GM12874 (cell line): ENCODE results near the gene GALNT2.

ENCODE experiments used
- CTCF ChIP-seq: IDR thresholded peaks from 2 replicates; pipeline ENCODE4 v1.5.1; 2011; ENCODE audit warnings: low read depth, mild to moderate bottlenecking, control low read depth, low read length, moderate library complexity; ENCODE audit not compliant: insufficient read depth

The GALNT2 gene

GRCh38 chr1:230169454-230170152, 102.6 kb downstream of the GALNT2 start:
- TF ChIP-seq CTCF, result no peak

GRCh38 chr1:230170153-230170547, 103.1 kb downstream of the GALNT2 start:
- no peak for TF ChIP-seq CTCF

- no peak for TF ChIP-seq CTCF
Observed at GRCh38 chr1:230170622-230171021, 103.6 kb downstream of the GALNT2 start.

- no peak for TF ChIP-seq CTCF
Observed at GRCh38 chr1:230171356-230172015, 104.4 kb downstream of the GALNT2 start.

- TF ChIP-seq CTCF, result no peak
Observed at GRCh38 chr1:230172016-230172537, 105.0 kb downstream of the GALNT2 start.

GRCh38 chr1:230173187-230173975, 106.3 kb downstream of the GALNT2 start:
- TF ChIP-seq CTCF, result no peak

GRCh38 chr1:230174041-230174440, 107.0 kb downstream of the GALNT2 start:
- TF ChIP-seq CTCF, result no peak
